Measurements from ENCODE around the gene A1BG.

DNA sequence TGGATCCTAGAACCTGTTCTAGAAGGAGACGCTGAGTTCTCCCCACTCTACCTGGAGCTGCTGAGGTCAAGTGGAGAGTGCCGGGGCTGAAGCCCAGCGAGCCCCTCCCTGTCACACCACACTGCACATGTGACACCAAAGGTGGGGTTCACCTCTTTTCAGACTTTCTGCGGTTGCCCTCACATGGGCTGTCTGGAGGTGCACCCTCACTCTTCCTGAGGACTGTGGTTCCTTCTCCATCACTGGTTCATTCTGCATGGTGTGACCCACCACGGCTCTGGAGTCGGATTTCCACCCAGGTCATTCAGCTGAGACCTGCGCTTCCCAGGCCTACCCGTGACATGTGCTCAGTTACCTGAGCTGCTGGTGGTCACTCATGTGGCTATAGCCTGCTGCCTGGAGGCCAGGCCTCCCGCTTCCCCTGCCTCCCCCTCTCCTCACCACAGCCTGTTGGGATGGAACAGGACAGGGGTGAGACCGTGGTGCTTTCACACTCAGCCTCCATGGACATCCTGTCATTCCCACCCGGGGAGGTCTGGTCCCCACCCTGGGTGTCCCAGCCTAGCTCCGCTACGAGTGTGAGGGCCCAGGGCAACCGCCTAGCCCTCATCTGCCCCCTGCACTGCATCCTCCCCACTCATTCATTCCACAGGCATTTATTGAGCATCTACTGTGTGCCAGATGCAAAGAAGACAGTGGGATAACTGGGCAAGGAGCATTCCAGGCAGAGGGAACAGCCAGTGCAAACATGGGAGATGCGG lies 605 bp upstream of the A1BG start:
- TF ChIP-seq POLR2A (IDR thresholded peaks at IDR 0.05): no peak
- TF ChIP-seq EP300 (IDR thresholded peaks at IDR 0.05): no peak

All from tibial nerve (tissue), 3 donors.